Esophagus muscularis mucosa (tissue), 4 donors: ENCODE measurements around the gene RALA.

ENCODE experiments used
- EP300 ChIP-seq: sonication (generic); formaldehyde crosslinking; IDR thresholded peaks from one replicate; pipeline ENCODE4 v1.6.1; 2017; ENCODE audit warnings: antibody characterized with exemption
- POLR2A ChIP-seq: fragments of 450-650 bp; IDR thresholded peaks from one replicate; pipeline ENCODE4 v1.6.1; 2017; ENCODE audit warnings: antibody characterized with exemption, moderate library complexity, mild to moderate bottlenecking, low read depth
- POLR2AphosphoS5 ChIP-seq, 2 donors: sonication (generic); formaldehyde crosslinking; IDR thresholded peaks; one replicate each; pipeline ENCODE4 v1.6.1; 2017; ENCODE audit warnings: antibody characterized with exemption in 2 of 2
- TF ChIP-seq, protein P1 (sequence below), 3 experiments: fragments of 200-600 bp in 2 of 3; fragments of 450-650 bp in 1 of 3; sonication (generic) in 2 of 3; IDR thresholded peaks; one replicate each; pipeline ENCODE4 v1.5.1; 2017 to 2019; ENCODE audit warnings: antibody characterized with exemption in 3 of 3, mild to moderate bottlenecking in 2 of 3, moderate library complexity in 1 of 3

DNA sequence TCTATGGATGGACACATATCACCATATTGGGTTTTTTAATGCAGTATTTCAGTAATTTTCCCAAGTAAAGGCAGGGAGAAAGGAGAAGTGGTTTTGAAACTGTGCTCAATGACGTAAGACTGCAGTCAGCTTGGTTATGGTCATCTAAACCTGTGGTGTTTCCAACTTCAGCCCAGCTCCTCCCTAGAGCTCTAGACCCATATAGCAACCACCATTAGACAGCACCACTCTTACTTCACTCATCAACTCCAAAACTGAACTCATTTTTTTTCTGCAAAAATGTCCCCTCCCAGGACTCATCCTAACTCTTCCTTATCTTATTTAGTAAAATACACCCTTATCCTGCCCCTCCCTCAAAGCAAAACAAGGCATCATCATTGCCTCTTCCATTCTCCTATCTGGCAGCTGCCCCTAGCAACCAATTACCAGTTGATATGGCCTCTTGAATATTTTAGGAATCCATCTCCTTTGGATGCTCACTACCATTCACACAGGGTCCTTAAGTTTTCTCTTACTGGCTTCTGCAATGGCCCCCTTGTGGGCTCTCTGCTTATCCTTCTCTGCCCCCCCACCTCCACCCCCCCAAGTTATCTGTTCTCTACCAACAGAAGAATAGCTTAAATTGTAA, 1.5 kb upstream of the RALA start:
- TF ChIP-seq, protein P1, sequence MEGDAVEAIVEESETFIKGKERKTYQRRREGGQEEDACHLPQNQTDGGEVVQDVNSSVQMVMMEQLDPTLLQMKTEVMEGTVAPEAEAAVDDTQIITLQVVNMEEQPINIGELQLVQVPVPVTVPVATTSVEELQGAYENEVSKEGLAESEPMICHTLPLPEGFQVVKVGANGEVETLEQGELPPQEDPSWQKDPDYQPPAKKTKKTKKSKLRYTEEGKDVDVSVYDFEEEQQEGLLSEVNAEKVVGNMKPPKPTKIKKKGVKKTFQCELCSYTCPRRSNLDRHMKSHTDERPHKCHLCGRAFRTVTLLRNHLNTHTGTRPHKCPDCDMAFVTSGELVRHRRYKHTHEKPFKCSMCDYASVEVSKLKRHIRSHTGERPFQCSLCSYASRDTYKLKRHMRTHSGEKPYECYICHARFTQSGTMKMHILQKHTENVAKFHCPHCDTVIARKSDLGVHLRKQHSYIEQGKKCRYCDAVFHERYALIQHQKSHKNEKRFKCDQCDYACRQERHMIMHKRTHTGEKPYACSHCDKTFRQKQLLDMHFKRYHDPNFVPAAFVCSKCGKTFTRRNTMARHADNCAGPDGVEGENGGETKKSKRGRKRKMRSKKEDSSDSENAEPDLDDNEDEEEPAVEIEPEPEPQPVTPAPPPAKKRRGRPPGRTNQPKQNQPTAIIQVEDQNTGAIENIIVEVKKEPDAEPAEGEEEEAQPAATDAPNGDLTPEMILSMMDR (IDR thresholded peaks at IDR 0.05), result no peak
- TF ChIP-seq POLR2A (no peak), EP300 (no peak), POLR2AphosphoS5 (IDR thresholded peaks at IDR 0.05) (no peak)
